Muscle layer of colon (tissue), 2 donors: ENCODE data around the gene ZBTB17.
"Not testable (repeated sequence)": the region's sequence is repeated elsewhere in the genome, so short reads cannot be mapped to it uniquely, and the experiment has no call there.

Experiments used
- H3K27ac ChIP-seq: one replicate; pipeline ENCODE4 v1.7.0; 2013; ENCODE audit warnings: low read depth, mild to moderate bottlenecking, low read length, moderate library complexity
- H3K27me3 ChIP-seq, 2 donors: one replicate each; pipeline ENCODE4 v1.7.0; 2013; ENCODE audit warnings: low read length in 2 of 2, mild to moderate bottlenecking in 2 of 2; ENCODE audit not compliant: insufficient read depth in 2 of 2, control insufficient read depth in 1 of 2
- H3K36me3 ChIP-seq: one replicate; pipeline ENCODE4 v1.7.0; 2013; ENCODE audit warnings: mild to moderate bottlenecking, low read length; ENCODE audit not compliant: insufficient read depth
- H3K4me1 ChIP-seq: one replicate; pipeline ENCODE4 v1.7.0; 2013; ENCODE audit warnings: mild to moderate bottlenecking, low read length; ENCODE audit not compliant: insufficient read depth
- H3K4me3 ChIP-seq, 2 donors: one replicate each; pipeline ENCODE4 v1.7.0; 2013; ENCODE audit warnings: low read length in 2 of 2, low read depth in 1 of 2, mild to moderate bottlenecking in 1 of 2, moderate library complexity in 1 of 2
- H3K9ac ChIP-seq: one replicate; pipeline ENCODE4 v1.7.0; 2013; ENCODE audit warnings: low read length
- H3K9me3 ChIP-seq: one replicate; pipeline ENCODE4 v1.7.0; 2013; ENCODE audit warnings: mild to moderate bottlenecking, low read length
- donor health status: abdominal sarcoma.
- donor health status: Adenocarcinoma of cecum.

The ZBTB17 gene

DNA sequence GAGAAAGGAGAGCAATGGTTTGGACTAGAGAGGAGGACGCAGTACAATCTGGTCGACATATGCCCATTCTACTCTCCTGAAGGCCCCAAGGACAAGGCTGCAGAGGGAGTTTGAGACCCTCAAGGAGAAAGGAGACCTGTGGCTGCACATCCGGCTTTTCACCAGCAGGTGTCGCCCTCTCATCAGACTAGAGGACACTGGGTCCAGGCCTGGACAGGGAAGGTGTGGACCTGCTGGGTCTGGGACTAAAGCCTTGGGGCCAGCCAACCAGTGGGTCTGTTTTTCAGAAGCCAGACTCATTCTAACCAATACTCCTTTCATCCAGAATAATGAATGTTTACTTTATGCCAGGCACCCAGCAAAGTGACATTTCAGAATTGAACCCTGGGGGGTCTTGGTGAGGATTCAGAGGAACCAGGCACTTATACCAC lies 33.1 kb upstream of the ZBTB17 start:
- Histone ChIP-seq H3K9me3 (no peaks in the 10 kb centered on the region), H3K27ac (no peak overlapping the region)

DNA sequence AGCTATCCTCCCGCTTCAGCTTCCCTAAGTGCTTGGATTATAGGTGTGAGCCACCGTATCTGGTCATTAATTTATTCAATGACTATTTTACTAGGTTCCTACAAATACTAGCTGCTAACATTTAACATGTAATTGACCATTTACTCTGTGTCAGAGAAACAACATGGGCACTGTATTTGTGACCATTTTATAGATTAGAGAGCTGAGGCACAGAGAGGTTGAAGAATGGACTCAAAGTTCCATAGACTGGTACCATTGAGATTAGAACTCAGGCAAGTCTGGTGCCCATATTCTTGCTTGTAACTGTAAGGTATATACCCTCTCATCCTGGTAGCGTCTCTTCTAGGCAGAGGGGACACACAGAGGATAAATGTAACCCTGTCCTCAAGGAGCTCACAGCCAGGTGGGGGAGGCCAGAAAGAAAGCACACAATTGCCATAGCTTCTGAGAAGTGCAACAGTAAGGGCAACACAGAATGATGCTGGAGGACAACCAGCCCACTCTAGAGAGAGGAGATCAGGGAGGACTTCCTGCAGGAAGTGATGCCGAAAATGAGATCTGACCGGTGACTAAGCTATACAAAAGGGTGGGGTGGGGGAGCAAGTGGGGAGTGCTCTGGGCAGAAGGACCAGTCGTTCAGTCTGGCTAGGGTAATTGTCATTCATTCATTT lies 31.9 kb upstream of the ZBTB17 start:
- no peak overlapping the region for H3K9ac ChIP-seq
- H3K27ac ChIP-seq, result no peak overlapping the region
- H3K27me3 ChIP-seq, result no peaks in the 10 kb centered on the region
- peaks cover 10% of the 10 kb centered on the region for H3K4me1 ChIP-seq
- H3K9me3 ChIP-seq, result no peaks in the 10 kb centered on the region
- no peaks in the 10 kb centered on the region for H3K36me3 ChIP-seq
- H3K4me3 ChIP-seq, result no peak overlapping the region

More for the DNA sequence above, 33.1 kb upstream of the ZBTB17 start:
- H3K4me1 ChIP-seq, result peaks cover 21% of the 10 kb centered on the region
- no peaks in the 10 kb centered on the region for H3K27me3 ChIP-seq
- no peaks in the 10 kb centered on the region for H3K36me3 ChIP-seq
- no peak overlapping the region for H3K4me3 ChIP-seq
- H3K9ac ChIP-seq, result no peak overlapping the region

DNA sequence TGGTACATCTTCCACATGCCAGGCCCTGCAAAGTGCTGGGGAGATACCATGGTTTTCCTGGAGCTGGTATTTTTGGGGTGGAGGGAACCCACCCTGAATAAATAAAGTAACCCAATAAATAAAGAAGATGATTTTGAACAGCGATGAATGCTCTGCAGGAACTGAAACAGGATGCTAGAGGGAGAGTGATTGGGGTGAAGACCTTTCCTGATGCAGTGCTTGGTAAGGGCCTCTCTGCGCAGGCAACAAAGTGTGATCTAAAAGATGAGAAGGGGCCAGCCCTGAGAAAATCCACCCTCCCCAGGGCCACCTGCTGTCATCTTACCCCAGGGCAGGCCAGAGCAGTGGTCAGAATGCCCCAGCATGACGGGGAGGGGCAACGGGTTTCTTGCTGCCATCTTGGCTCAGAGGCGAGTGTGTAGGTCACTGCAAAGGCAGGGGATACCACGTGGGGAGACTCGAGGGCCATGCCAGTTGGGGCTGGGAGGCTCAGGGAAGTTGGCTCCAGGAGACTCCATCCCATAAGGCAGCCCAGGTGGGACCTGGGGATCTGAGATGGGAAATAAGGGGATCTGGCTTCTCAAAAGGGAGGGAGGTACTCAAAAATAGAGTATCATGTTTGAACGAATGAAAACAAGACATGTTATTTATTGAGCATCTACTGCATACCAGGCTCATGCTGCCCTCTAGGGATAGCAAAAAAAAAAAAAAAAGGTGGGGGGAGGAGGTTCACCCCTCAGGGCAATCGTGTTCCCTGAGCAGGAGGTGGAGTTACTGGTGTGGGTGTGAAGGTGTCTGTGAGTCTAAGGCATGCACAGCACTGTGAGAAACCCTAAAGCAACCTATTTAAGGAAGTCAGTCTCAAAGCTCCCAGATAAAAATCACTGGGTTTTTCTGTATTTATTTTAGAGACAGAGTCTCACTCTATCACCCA lies 30.9 kb upstream of the ZBTB17 start:
- no peaks in the 10 kb centered on the region for H3K9me3 ChIP-seq
- no peak overlapping the region for H3K9ac ChIP-seq
- H3K27ac ChIP-seq, result no peak overlapping the region
- no peaks in the 10 kb centered on the region for H3K36me3 ChIP-seq
- H3K27me3 ChIP-seq, result no peaks in the 10 kb centered on the region
- no peak overlapping the region for H3K4me3 ChIP-seq
- peaks cover 4% of the 10 kb centered on the region for H3K4me1 ChIP-seq

DNA sequence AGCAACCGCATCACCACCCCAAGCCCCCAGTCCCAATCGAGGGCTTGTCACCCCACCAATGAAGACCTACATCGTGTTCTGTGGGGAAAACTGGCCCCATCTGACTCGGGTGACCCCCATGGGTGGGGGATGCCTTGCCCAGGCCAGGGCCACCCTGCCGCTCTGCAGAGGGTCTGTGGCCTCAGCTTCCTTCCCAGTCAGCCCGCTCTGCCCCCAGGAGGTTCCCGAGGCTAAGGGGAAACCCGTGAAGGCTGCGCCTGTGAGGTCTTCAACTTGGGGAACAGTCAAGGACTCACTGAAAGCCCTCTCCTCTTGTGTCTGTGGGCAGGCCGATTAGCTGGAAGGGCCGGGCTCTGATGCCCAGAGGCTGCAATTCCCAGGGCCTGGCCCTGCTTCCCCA lies 30.1 kb upstream of the ZBTB17 start:
- no peak overlapping the region for H3K27ac ChIP-seq
- H3K27me3 ChIP-seq, result no peaks in the 10 kb centered on the region
- H3K4me1 ChIP-seq, result peaks cover 4% of the 10 kb centered on the region
- no peaks in the 10 kb centered on the region for H3K9me3 ChIP-seq
- H3K36me3 ChIP-seq, result no peaks in the 10 kb centered on the region
- no peak overlapping the region for H3K9ac ChIP-seq
- H3K4me3 ChIP-seq, result no peak overlapping the region

DNA sequence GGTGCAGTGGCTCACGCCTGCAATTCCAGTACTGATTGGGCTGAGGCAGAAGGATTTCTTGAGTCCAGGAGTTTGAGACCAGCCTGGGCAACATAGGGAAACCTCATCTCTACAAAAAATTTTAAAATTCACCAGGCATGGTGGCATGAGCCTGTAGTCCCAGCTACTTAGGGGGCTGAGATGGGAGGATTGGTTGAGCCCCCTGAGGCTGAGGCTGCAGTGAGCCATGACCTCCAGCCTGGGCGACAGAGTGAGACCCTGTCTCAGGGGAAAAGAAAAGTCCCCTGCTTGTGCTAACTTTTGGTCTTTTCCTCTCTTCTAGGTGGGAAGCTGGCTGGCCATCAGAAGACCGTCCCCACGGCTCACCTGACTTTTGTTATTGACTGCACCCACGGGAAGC lies 29.7 kb upstream of the ZBTB17 start:
- Histone ChIP-seq H3K9me3 (no peaks in the 10 kb centered on the region), H3K27ac (no peak overlapping the region), H3K9ac (no peak overlapping the region), H3K36me3 (no peaks in the 10 kb centered on the region), H3K4me3 (no peak overlapping the region), H3K4me1 (peaks cover 4% of the 10 kb centered on the region), H3K27me3 (no peaks in the 10 kb centered on the region)

DNA sequence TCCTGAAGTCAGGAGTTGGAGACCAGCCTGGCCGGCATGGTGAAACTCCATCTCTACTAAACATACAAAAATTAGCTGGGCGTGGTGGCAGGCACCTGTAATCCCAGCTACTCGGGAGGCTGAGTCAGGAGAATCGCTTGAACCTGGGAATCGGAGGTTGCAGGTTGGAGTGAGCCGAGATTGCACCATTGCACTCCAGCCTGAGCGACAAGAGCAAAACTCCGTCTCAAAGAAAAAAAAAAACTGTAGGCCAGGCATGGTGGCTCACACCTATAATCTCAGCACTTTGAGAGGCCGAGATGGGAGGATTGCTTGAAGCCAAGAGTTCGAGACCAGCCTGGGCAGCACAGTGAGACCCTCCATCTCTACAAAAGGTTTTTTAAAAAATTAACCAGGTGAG lies 25.4 kb upstream of the ZBTB17 start:
- not testable (repeated sequence) for H3K4me1 ChIP-seq, H3K4me3 ChIP-seq, H3K27ac ChIP-seq, H3K27me3 ChIP-seq, H3K9me3 ChIP-seq, H3K9ac ChIP-seq, H3K36me3 ChIP-seq

DNA sequence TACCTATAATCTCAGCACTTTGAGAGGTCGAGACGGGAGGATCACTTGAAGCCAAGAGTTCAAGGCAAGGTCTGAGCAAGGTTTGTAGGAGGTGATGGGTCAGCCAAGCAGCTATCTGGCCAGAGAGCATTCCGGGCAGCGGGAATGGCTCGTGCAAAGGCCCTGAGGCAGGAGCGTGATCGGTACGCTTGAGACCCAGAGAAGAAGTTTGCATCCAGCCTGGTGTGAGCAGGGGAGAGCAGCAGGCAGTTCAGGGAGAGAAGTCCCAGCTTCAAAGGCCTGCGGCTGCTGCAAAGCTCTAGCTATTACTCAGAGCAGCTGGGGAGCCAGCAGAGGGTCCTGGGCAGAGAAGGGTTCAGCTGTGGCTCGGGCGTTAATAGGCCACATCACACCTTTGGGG lies 23.0 kb upstream of the ZBTB17 start:
- Histone ChIP-seq H3K36me3 (no peaks in the 10 kb centered on the region), H3K9ac (no peak overlapping the region), H3K4me1 (no peaks in the 10 kb centered on the region), H3K9me3 (no peaks in the 10 kb centered on the region), H3K27me3 (no peaks in the 10 kb centered on the region), H3K4me3 (no peak overlapping the region), H3K27ac (no peak overlapping the region)

DNA sequence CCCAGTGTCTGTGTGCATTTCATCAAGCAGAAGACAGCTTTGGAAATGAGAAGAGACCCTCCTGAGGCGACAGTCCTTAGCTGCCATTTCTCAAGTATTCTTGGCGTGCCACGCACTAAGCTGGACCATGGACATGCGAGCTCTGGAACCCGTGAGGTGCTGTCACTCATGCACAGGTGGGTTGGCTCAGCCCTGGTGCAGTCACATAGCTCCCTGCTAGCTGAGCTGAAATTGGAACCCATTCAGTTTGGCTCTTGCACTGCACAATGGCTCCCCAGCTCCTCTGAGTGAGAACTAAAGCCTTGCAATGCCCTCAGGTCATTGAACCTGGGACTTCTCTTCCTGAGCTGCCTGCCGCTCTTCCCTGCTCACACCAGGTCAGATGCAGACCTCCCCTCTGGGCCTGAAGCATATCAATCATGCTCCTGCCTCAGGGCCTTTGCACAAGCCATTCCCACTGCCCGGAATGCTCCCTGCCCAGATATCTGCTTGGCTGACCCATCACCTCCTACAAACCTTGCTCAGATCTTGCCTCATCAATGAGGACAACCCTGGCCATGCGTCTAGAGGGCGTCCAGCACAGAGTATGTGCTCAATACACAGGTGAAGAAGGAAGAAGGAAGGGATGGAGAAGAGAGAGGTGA lies 21.9 kb upstream of the ZBTB17 start:
- no peak overlapping the region for H3K4me3 ChIP-seq
- H3K9ac ChIP-seq, result no peak overlapping the region
- H3K4me1 ChIP-seq, result no peaks in the 10 kb centered on the region
- H3K36me3 ChIP-seq, result no peaks in the 10 kb centered on the region
- H3K27me3 ChIP-seq, result no peaks in the 10 kb centered on the region
- H3K9me3 ChIP-seq, result no peaks in the 10 kb centered on the region
- H3K27ac ChIP-seq, result no peak overlapping the region

DNA sequence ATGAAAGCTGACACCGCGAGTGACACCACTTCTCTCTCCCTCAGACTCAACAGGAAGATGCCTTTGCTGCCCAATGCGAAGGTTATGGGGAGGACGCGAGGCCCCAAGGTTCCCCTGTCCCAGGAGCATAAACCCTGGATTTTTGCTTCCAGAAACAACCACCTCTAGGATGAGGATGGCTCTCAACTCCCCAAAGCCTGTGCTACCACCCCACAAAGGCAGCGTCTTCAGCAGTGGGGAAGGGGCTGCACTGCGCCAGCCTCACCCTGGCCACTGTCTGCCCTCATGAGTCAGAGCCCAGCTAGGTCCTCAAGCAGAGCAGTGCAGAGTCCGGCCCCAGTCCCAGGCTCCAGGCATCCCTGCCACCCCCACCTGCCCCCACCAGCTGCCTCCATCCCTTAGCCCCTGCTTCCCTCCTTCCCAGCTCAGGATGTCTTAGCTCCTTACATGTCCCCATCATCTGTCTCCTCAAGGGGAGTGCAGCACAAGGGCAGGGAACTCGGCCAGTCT lies 21.2 kb upstream of the ZBTB17 start:
- Histone ChIP-seq H3K4me1 (no peaks in the 10 kb centered on the region), H3K27me3 (no peaks in the 10 kb centered on the region), H3K4me3 (no peak overlapping the region), H3K27ac (no peak overlapping the region), H3K9me3 (no peaks in the 10 kb centered on the region), H3K9ac (no peak overlapping the region), H3K36me3 (no peaks in the 10 kb centered on the region)

DNA sequence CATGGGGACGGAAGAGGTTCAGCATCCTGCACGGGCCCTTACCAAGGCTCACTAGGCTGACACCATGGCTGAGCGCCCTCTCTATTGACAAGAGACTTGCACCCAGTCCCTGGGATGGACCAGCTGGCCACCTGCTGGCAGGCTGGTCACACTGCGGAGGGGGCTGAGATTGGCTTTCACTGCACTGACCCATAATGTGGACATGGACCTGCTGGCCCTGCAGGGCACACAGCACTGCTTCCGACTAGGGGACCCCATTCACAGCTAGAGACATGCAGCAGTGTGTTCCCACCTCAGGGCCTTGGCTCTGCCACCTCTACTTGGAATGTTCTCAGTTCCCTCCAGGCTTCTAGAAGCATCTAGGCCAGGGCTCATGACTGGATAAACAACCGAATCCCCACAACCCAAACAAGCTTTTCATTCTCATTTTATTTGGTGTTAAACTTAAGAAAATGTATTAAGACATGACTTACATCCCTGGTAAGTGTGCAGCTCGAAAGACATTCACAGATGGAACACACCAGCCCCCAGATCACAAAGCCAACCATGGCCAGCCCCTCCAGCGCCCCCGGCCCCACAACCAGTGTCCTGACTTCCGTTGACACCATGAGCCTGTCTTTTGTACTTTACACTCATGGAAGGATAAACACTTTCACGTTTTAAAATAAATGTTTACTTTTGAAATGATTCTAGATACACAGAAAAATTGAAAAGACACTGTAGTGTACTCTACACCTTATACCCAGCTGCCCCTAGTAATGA lies 18.9 kb upstream of the ZBTB17 start:
- no peak overlapping the region for H3K4me3 ChIP-seq
- H3K4me1 ChIP-seq, result no peaks in the 10 kb centered on the region
- no peaks in the 10 kb centered on the region for H3K36me3 ChIP-seq
- H3K9ac ChIP-seq, result no peak overlapping the region
- no peaks in the 10 kb centered on the region for H3K27me3 ChIP-seq
- H3K9me3 ChIP-seq, result no peaks in the 10 kb centered on the region
- no peak overlapping the region for H3K27ac ChIP-seq

DNA sequence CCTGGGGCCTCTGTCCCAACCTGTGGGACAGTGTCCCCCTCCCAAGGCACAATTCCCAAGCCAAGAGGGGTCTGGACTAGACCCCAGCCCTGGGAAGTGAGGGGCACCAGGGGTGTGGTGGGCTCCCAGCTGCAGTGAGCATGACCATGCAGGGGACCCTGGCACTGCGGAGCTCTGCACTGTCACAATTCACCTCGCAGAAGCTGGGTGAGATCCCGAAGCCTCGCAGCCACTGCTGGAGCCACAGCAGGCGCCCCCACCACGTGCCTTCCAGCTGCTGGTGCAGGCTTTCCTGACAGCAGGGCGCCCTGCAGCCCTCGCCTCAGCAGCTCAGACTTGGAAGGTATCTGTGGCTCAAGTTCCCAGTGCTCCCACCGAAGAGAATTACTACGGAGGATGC lies 18.2 kb upstream of the ZBTB17 start:
- Histone ChIP-seq H3K4me1 (no peaks in the 10 kb centered on the region), H3K9me3 (no peaks in the 10 kb centered on the region), H3K9ac (no peak overlapping the region), H3K36me3 (no peaks in the 10 kb centered on the region), H3K27me3 (no peaks in the 10 kb centered on the region), H3K4me3 (no peak overlapping the region), H3K27ac (no peak overlapping the region)
